ENCODE results near the gene TTC39A. TPM values are rescaled to one million over a fixed set of nuclear protein-coding genes. Genes with fewer than 3 reads are reported as not detected.

The TTC39A gene
- total RNA-seq, 1 experiment from 2014 or later, result 15.4 TPM

DNA sequence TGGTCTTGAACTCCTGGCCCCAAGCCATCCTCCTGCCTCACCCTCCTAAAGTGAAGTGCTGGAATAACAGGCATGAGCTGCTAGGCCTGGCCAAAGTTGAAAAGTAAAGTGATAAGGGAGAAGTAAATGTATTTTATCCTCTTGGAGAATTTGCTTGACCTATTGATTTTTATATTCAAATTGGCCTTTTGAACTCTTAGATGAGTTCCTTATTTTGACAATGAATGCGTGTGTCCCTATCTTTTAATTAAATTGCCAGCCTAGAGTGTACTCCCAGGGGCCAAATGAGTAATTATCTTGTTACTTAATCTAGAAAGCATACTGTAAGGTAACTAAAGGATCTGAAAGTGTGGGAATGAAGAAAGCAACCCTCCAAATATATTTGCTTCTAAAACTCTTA lies 82.9 kb downstream of the TTC39A start (continued):
- TF ChIP-seq, protein P1, sequence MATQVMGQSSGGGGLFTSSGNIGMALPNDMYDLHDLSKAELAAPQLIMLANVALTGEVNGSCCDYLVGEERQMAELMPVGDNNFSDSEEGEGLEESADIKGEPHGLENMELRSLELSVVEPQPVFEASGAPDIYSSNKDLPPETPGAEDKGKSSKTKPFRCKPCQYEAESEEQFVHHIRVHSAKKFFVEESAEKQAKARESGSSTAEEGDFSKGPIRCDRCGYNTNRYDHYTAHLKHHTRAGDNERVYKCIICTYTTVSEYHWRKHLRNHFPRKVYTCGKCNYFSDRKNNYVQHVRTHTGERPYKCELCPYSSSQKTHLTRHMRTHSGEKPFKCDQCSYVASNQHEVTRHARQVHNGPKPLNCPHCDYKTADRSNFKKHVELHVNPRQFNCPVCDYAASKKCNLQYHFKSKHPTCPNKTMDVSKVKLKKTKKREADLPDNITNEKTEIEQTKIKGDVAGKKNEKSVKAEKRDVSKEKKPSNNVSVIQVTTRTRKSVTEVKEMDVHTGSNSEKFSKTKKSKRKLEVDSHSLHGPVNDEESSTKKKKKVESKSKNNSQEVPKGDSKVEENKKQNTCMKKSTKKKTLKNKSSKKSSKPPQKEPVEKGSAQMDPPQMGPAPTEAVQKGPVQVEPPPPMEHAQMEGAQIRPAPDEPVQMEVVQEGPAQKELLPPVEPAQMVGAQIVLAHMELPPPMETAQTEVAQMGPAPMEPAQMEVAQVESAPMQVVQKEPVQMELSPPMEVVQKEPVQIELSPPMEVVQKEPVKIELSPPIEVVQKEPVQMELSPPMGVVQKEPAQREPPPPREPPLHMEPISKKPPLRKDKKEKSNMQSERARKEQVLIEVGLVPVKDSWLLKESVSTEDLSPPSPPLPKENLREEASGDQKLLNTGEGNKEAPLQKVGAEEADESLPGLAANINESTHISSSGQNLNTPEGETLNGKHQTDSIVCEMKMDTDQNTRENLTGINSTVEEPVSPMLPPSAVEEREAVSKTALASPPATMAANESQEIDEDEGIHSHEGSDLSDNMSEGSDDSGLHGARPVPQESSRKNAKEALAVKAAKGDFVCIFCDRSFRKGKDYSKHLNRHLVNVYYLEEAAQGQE (IDR thresholded peaks at IDR 0.05; ENCODE audit: low read depth), result no peak
- no peak for TF ChIP-seq FOSL1 (IDR thresholded peaks at IDR 0.05; ENCODE audit: low read depth)
- TF ChIP-seq JUND (IDR thresholded peaks at IDR 0.05), result no peak
- no peak for TF ChIP-seq ELF1 (IDR thresholded peaks at IDR 0.05; ENCODE audit: borderline replicate concordance, low read depth)
- no peak for TF ChIP-seq CBX3 (IDR thresholded peaks at IDR 0.05; ENCODE audit: low read depth)
- TF ChIP-seq EZH2 (IDR thresholded peaks at IDR 0.05), result no peak

GRCh38 chr1:51247022-51247421 lies 83.3 kb downstream of the TTC39A start:
- H3K27ac ChIP-seq (ENCODE audit: low read depth, low read length), result no peak overlapping the region
- no peak overlapping the region for H3K4me3 ChIP-seq (replicated peaks in 1 of 2; ENCODE audit: low read depth in 1 of 2, low read length in 2 of 2)
- CTCF ChIA-PET, result no interaction called here
- no TSS peak for BruUV-seq (replicated peaks)
- DNase-seq (ENCODE audit: low read depth, low spot score), result no peak
- POLR2A ChIA-PET, result no interaction called here
- no peak overlapping the region for H2AFZ ChIP-seq (ENCODE audit: low read depth, low read length, poor library complexity, severe bottlenecking)
- H3K79me2 ChIP-seq (ENCODE audit: insufficient read depth, low read length), result peaks cover 97% of the 10 kb centered on the region
- no peak for TF ChIP-seq JUND (IDR thresholded peaks at IDR 0.05)
- TF ChIP-seq ELF1 (IDR thresholded peaks at IDR 0.05; ENCODE audit: borderline replicate concordance, low read depth), result no peak
- no peak for TF ChIP-seq SRF (IDR thresholded peaks at IDR 0.05; ENCODE audit: low read depth)
- no peak for TF ChIP-seq POLR2A (IDR thresholded peaks at IDR 0.05; ENCODE audit: borderline replicate concordance, extremely low read depth, insufficient read depth, insufficient read length)
- no peak for TF ChIP-seq POLR2AphosphoS5 (IDR thresholded peaks at IDR 0.05; ENCODE audit: low read depth, low read length)
- no peak for TF ChIP-seq SIN3A (IDR thresholded peaks at IDR 0.05; ENCODE audit: low read depth)
- no peak for TF ChIP-seq TCF7L2 (IDR thresholded peaks at IDR 0.05; ENCODE audit: borderline replicate concordance, extremely low read depth, insufficient read depth, insufficient read length)
- no peak for TF ChIP-seq EGR1 (IDR thresholded peaks at IDR 0.05; ENCODE audit: low read depth)
- H4K20me1 ChIP-seq (ENCODE audit: insufficient read depth), result peaks cover 12% of the 10 kb centered on the region
- H3K4me1 ChIP-seq (ENCODE audit: control insufficient read depth in 1 of 2, insufficient read depth in 2 of 2, low read length in 2 of 2), result peaks cover 5 to 6% of the 10 kb centered on the region in 2 experiments; a peak in 2 of 4 replicates
- no peaks in the 10 kb centered on the region for H3K9me2 ChIP-seq (ENCODE audit: insufficient read depth)
- no peak overlapping the region for H3K4me2 ChIP-seq (ENCODE audit: low read length)
- H3K9me3 ChIP-seq (ENCODE audit: control insufficient read depth in 1 of 2, insufficient read depth in 1 of 2, low read depth in 1 of 2, low read length in 2 of 2), result no peaks in the 10 kb centered on the region
- no peak overlapping the region for H3K9ac ChIP-seq (ENCODE audit: low read length)
- RAD21 ChIA-PET (ENCODE audit: low non-redundant PET in 1 of 2, low total read pairs in 2 of 2, uncharacterized antibody in 2 of 2, unreplicated experiment in 2 of 2), result no interaction called here
- intact Hi-C loops (cut with micrococcal nuclease), result no loop called here
- H3K36me3 ChIP-seq (ENCODE audit: control insufficient read depth in 1 of 2, insufficient read depth in 2 of 2, low read length in 2 of 2), result no peaks in the 10 kb centered on the region
- ATAC-seq, result no peak
- H3K27me3 ChIP-seq (ENCODE audit: insufficient read depth, low read length), result no peaks in the 10 kb centered on the region
